ENCODE measurements around the gene IGSF21.

- TF ChIP-seq POLR2A (IDR thresholded peaks at IDR 0.05), result no peak
- no peak for TF ChIP-seq CTCF (IDR thresholded peaks at IDR 0.05)
Measured at GRCh38 chr1:18262726-18263125, 155.1 kb downstream of the IGSF21 start.
